Neuronal stem cell (in vitro differentiated cells): Measurements from ENCODE around the gene MBNL3.

Experiments
- DNase-seq: peaks from one replicate; pipeline ENCODE4 v3.0.0-alpha.2; 2013; ENCODE audit warnings: low spot score
- H2AFZ ChIP-seq: one replicate; pipeline ENCODE4 v1.6.1; 2013; ENCODE audit warnings: mild to moderate bottlenecking, low read length, inconsistent platforms
- H2AK5ac ChIP-seq: 2 replicates; pipeline ENCODE4 v1.6.1; 2013; ENCODE audit warnings: low read depth, mild to moderate bottlenecking, inconsistent platforms, low read length, moderate library complexity, mixed read lengths
- H2BK120ac ChIP-seq: 2 replicates; pipeline ENCODE4 v1.6.1; 2013; ENCODE audit warnings: low read depth, mild to moderate bottlenecking, inconsistent platforms, low read length, moderate library complexity, mixed read lengths
- H2BK12ac ChIP-seq: one replicate; pipeline ENCODE4 v1.6.1; 2013; ENCODE audit warnings: low read length, inconsistent platforms
- H2BK15ac ChIP-seq: 2 replicates; pipeline ENCODE4 v1.6.1; 2013; ENCODE audit warnings: mild to moderate bottlenecking, low read length, inconsistent platforms, mixed read lengths
- H2BK5ac ChIP-seq: one replicate; pipeline ENCODE4 v1.6.1; 2013; ENCODE audit warnings: inconsistent platforms, mild to moderate bottlenecking, low read length, moderate library complexity
- H3K14ac ChIP-seq: one replicate; pipeline ENCODE4 v1.6.1; 2013; ENCODE audit warnings: low read length, inconsistent platforms
- H3K18ac ChIP-seq: 2 replicates; pipeline ENCODE4 v1.6.1; 2013; ENCODE audit warnings: low read length, inconsistent platforms
- H3K23ac ChIP-seq: 2 replicates; pipeline ENCODE4 v1.6.1; 2013; ENCODE audit warnings: low read depth, mild to moderate bottlenecking, mixed read lengths, low read length, inconsistent platforms; ENCODE audit not compliant: poor library complexity
- H3K27ac ChIP-seq: replicated peaks from 3 replicates; pipeline ENCODE4 v1.5.1; 2013; ENCODE audit warnings: low read length, inconsistent platforms
- H3K27me3 ChIP-seq, 3 experiments: 2 replicates each; pipeline ENCODE4 v1.6.1; 2013; ENCODE audit warnings: low read length in 3 of 3, mild to moderate bottlenecking in 2 of 3, inconsistent platforms in 1 of 3, low read depth in 1 of 3, mixed read lengths in 1 of 3, moderate library complexity in 1 of 3; ENCODE audit not compliant: control insufficient read depth in 3 of 3, insufficient read depth in 3 of 3
- H3K36me3 ChIP-seq, 2 donors: replicated peaks in 1 of 2; 2 replicates each; pipeline ENCODE4 v1.6.1; 2013; ENCODE audit warnings: low read length in 2 of 2; ENCODE audit not compliant: control insufficient read depth in 2 of 2, insufficient read depth in 2 of 2
- H3K4ac ChIP-seq: 2 replicates; pipeline ENCODE4 v1.6.1; 2013; ENCODE audit warnings: inconsistent platforms, mild to moderate bottlenecking, low read length, moderate library complexity
- H3K4me1 ChIP-seq, 2 donors: 1 replicate in 1 of 2; 2 replicates in 1 of 2; pipeline ENCODE4 v1.6.1; 2013; ENCODE audit warnings: low read length in 2 of 2, low read depth in 1 of 2; ENCODE audit not compliant: control insufficient read depth in 2 of 2, insufficient read depth in 1 of 2
- H3K4me2 ChIP-seq: one replicate; pipeline ENCODE4 v1.6.1; 2013; ENCODE audit warnings: mild to moderate bottlenecking, low read length, inconsistent platforms; ENCODE audit not compliant: insufficient read depth, poor library complexity, severe bottlenecking
- H3K4me3 ChIP-seq, 2 donors: 2 replicates each; pipeline ENCODE4 v1.5.1; 2013; ENCODE audit warnings: low read length in 2 of 2, mild to moderate bottlenecking in 2 of 2, inconsistent platforms in 1 of 2, moderate library complexity in 1 of 2
- H3K79me1 ChIP-seq: one replicate; pipeline ENCODE4 v1.6.1; 2013; ENCODE audit warnings: low read depth, mild to moderate bottlenecking, inconsistent platforms, low read length, moderate library complexity
- H3K9ac ChIP-seq: one replicate; pipeline ENCODE4 v1.6.1; 2013; ENCODE audit warnings: mild to moderate bottlenecking, low read depth, low read length, inconsistent platforms; ENCODE audit not compliant: poor library complexity
- H3K9me3 ChIP-seq, 2 donors: replicated peaks in 1 of 2; 2 replicates each; pipeline versions ENCODE3 to v1.6.1; 2013; ENCODE audit warnings: low read length in 2 of 2, mild to moderate bottlenecking in 2 of 2, inconsistent platforms in 1 of 2, low read depth in 1 of 2, mixed read lengths in 1 of 2, moderate library complexity in 1 of 2; ENCODE audit not compliant: control insufficient read depth in 2 of 2, insufficient read depth in 1 of 2
- H4K8ac ChIP-seq: one replicate; pipeline ENCODE4 v1.6.1; 2013; ENCODE audit warnings: low read depth, mild to moderate bottlenecking, inconsistent platforms, low read length, moderate library complexity
- H4K91ac ChIP-seq: one replicate; pipeline ENCODE4 v1.6.1; 2013; ENCODE audit warnings: low read length, low read depth, mild to moderate bottlenecking, inconsistent platforms; ENCODE audit not compliant: poor library complexity
- WGBS, 2 donors: extraction: QIAGEN DNeasy Blood & Tissue Kit; methylation state at CpG; one replicate each; pipeline ENCODE4 v1.1.7; 2013; ENCODE audit warnings: missing lambda C conversion rate in 2 of 2, mixed read lengths in 1 of 2; ENCODE audit not compliant: insufficient read length in 2 of 2, insufficient replicate concordance in 1 of 2; ENCODE audit errors: extremely low coverage in 2 of 2; 5-methylcytosine and 5-hydroxymethylcytosine counted together

MBNL3 gene

DNA sequence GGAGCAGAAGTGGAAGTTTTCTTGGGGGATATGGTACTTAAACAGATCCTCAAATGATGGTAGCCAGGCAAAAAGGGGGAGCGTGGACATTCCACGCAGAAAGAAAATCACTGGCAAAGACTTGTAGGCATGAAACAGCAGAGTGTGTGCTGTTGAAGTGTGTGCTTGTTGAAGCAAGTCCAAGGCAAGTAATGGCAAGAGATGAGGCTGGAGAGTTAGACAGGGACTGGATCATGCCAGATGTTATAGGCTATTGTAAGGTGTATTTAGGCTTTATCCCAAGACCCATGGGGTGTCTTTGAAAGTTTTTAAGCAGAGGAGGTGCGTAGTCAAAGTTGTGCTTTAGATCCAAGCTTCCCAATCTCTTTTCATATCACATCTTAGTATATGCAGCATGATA, 124.5 kb downstream of the MBNL3 start:
- Histone ChIP-seq H3K4ac (no peak overlapping the region), H3K9me3 (no peaks in the 10 kb centered on the region), H2AFZ (no peak overlapping the region), H3K27ac (no peak overlapping the region), H3K4me1 (no peaks in the 10 kb centered on the region), H3K23ac (no peak overlapping the region), H4K8ac (no peak overlapping the region), H3K36me3 (no peaks in the 10 kb centered on the region), H3K9ac (no peak overlapping the region), H2BK5ac (no peak overlapping the region), H2BK120ac (no peak overlapping the region), H2AK5ac (no peak overlapping the region), H3K14ac (no peak overlapping the region), H3K4me2 (no peak overlapping the region), H3K79me1 (no peaks in the 10 kb centered on the region), H2BK15ac (no peak overlapping the region), H3K18ac (no peak overlapping the region), H4K91ac (no peak overlapping the region), H2BK12ac (no peak overlapping the region), H3K4me3 (no peak overlapping the region), H3K27me3 (no peaks in the 10 kb centered on the region)
- no peak for DNase-seq
- no CpG with 5 or more reads among the region's 3 CpGs for WGBS, 2 donors

DNA sequence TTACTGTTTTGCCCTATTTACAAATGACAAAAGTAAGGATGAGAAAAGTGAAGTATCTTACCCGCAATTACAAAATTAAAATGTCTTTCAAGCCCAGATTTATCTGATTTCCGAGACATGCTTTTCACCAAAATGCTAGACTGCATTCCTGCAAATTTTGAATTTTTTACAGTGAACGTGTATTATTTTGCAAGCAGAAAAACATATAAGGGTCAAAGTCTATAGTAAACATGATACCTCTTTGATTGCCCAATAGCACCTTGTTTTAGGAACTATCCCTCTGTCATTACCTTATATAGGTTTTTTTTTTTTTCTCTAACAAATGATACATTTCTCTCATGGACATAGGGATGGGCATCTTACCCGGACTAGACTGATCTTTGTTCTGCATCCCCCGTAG, 135.4 kb downstream of the MBNL3 start:
- H3K4me2 ChIP-seq = no peak overlapping the region
- no peaks in the 10 kb centered on the region for H3K4me1 ChIP-seq
- no peak overlapping the region for H3K14ac ChIP-seq
- H3K9me3 ChIP-seq = no peaks in the 10 kb centered on the region
- WGBS, 2 donors = no CpG with 5 or more reads among the region's 5 CpGs
- H2BK5ac ChIP-seq = no peak overlapping the region
- no peak overlapping the region for H2BK120ac ChIP-seq
- no peak for DNase-seq
- no peak overlapping the region for H3K4me3 ChIP-seq
- H4K91ac ChIP-seq = no peak overlapping the region
- no peak overlapping the region for H4K8ac ChIP-seq
- H2BK12ac ChIP-seq = no peak overlapping the region
- no peak overlapping the region for H2AFZ ChIP-seq
- H3K79me1 ChIP-seq = no peaks in the 10 kb centered on the region
- no peak overlapping the region for H3K4ac ChIP-seq
- no peak overlapping the region for H3K27ac ChIP-seq
- H3K23ac ChIP-seq = no peak overlapping the region
- no peaks in the 10 kb centered on the region for H3K27me3 ChIP-seq
- no peak overlapping the region for H3K9ac ChIP-seq
- no peak overlapping the region for H2AK5ac ChIP-seq
- no peaks in the 10 kb centered on the region for H3K36me3 ChIP-seq
- H2BK15ac ChIP-seq = no peak overlapping the region
- no peak overlapping the region for H3K18ac ChIP-seq

GRCh38 chrX:132336172-132336571, 152.7 kb downstream of the MBNL3 start:
- no peaks in the 10 kb centered on the region for H3K4me1 ChIP-seq
- no peak overlapping the region for H3K27ac ChIP-seq
- no peak overlapping the region for H3K9ac ChIP-seq
- H4K8ac ChIP-seq = no peak overlapping the region
- no peak overlapping the region for H3K14ac ChIP-seq
- H3K23ac ChIP-seq = no peak overlapping the region
- no peak overlapping the region for H3K4ac ChIP-seq
- no peaks in the 10 kb centered on the region for H3K27me3 ChIP-seq
- no peak overlapping the region for H3K4me2 ChIP-seq
- no peak overlapping the region for H2AFZ ChIP-seq
- H2BK12ac ChIP-seq = no peak overlapping the region
- H4K91ac ChIP-seq = no peak overlapping the region
- no peak overlapping the region for H2BK120ac ChIP-seq
- H3K79me1 ChIP-seq = no peaks in the 10 kb centered on the region
- H3K9me3 ChIP-seq = no peaks in the 10 kb centered on the region
- DNase-seq = no peak
- no peak overlapping the region for H2BK15ac ChIP-seq
- no peak overlapping the region for H3K18ac ChIP-seq
- WGBS, 2 donors = no CpG with 5 or more reads among the region's 2 CpGs
- no peak overlapping the region for H3K4me3 ChIP-seq
- no peaks in the 10 kb centered on the region for H3K36me3 ChIP-seq
- no peak overlapping the region for H2AK5ac ChIP-seq
- no peak overlapping the region for H2BK5ac ChIP-seq

DNA sequence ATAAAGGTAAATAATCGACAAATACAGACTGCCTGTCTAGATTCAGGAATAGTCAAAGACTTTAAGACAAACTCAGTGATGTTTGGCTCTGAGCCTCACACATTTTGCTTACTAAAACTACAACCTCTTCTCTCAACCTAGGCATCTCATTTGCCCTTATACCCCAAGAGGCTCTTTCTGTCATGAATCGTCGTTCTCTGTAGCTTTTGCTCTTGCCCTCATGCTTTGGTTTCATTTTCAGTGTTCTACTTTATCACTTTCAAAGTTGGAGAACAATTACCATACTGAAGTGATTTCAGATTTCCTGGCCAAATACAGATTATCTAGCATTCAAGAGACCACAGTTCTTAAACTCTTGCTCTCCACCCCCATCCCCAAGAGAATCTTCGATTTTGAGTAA, 155.5 kb downstream of the MBNL3 start:
- no CpG with 5 or more reads among the region's 4 CpGs for WGBS, 2 donors
- Histone ChIP-seq H3K4me1 (no peaks in the 10 kb centered on the region), H3K14ac (no peak overlapping the region), H3K23ac (no peak overlapping the region), H3K36me3 (no peaks in the 10 kb centered on the region), H2BK120ac (no peak overlapping the region), H3K9ac (no peak overlapping the region), H2BK12ac (no peak overlapping the region), H3K79me1 (no peaks in the 10 kb centered on the region), H3K18ac (no peak overlapping the region), H3K4me3 (no peak overlapping the region), H3K9me3 (no peaks in the 10 kb centered on the region), H4K91ac (no peak overlapping the region), H3K27ac (no peak overlapping the region), H3K4me2 (no peak overlapping the region), H3K4ac (no peak overlapping the region), H2AFZ (no peak overlapping the region), H2BK15ac (no peak overlapping the region), H2AK5ac (no peak overlapping the region), H3K27me3 (peaks cover 0 to 2% (median 0%) of the 10 kb centered on the region in 3 experiments), H4K8ac (no peak overlapping the region), H2BK5ac (no peak overlapping the region)
- no peak for DNase-seq
